Bronchial epithelial cell (primary cell): ENCODE measurements around the gene KRTAP5-10. TPM values are rescaled to one million over a fixed set of nuclear protein-coding genes. Genes with fewer than 3 reads are reported as not detected.

Experiments used
- total RNA-seq: library from RNA; depleted of rRNA; stranded (reverse); fragments of >200 nt; gene quantifications from 2 replicates; pipeline ENCODE4 v1.2.1, GENCODE V29; 2014

KRTAP5-10 gene
- total RNA-seq, 1 donor from 2014 or later: not detected

Other genes starting within 250 kb of the KRTAP5-10 start
- 29.4 and 60.3 TPM in 2 replicates for gene DHCR7, start 117.2 kb upstream of the KRTAP5-10 start, total RNA-seq
- 69.8 and 91.3 TPM in 2 replicates for gene NADSYN1, start 112.4 kb upstream of the KRTAP5-10 start, total RNA-seq
- 0.13 TPM in 1 of 2 replicates, not detected in the other for gene KRTAP5-7, start 38.3 kb upstream of the KRTAP5-10 start, total RNA-seq
- not detected in 2 replicates for gene KRTAP5-8, start 27.5 kb upstream of the KRTAP5-10 start, total RNA-seq
- not detected in 2 replicates for gene KRTAP5-9, start 17.1 kb upstream of the KRTAP5-10 start, total RNA-seq
- gene KRTAP5-11, start 17.3 kb downstream of the KRTAP5-10 start, total RNA-seq: not detected in 2 replicates